Trophoblast cell (in vitro differentiated cells and primary cell): ENCODE measurements around the gene KANK2.
"Not testable (repeated sequence)": the region's sequence is repeated elsewhere in the genome, so short reads cannot be mapped to it uniquely, and the experiment has no call there.

Source experiments
- DNase-seq, 2 donors: peaks; one replicate each; pipeline ENCODE4 v3.0.0-alpha.2; 2016
- H2AFZ ChIP-seq: 2 replicates; pipeline ENCODE4 v1.6.1; 2013; ENCODE audit warnings: low read length, moderate library complexity, mild to moderate bottlenecking; ENCODE audit not compliant: insufficient read depth, poor library complexity
- H2AK5ac ChIP-seq: 2 replicates; pipeline ENCODE4 v1.6.1; 2013; ENCODE audit warnings: mild to moderate bottlenecking, low read length
- H2BK120ac ChIP-seq: 2 replicates; pipeline ENCODE4 v1.6.1; 2013; ENCODE audit warnings: low read length, mild to moderate bottlenecking, moderate library complexity; ENCODE audit not compliant: insufficient read depth, poor library complexity
- H2BK12ac ChIP-seq: 2 replicates; pipeline ENCODE4 v1.6.1; 2013; ENCODE audit warnings: mild to moderate bottlenecking, low read length, moderate library complexity
- H2BK5ac ChIP-seq: 2 replicates; pipeline ENCODE4 v1.6.1; 2013; ENCODE audit warnings: low read length, low read depth, moderate library complexity, mild to moderate bottlenecking; ENCODE audit not compliant: poor library complexity
- H3K14ac ChIP-seq: 2 replicates; pipeline ENCODE4 v1.6.1; 2013; ENCODE audit warnings: mild to moderate bottlenecking, low read length
- H3K18ac ChIP-seq: 2 replicates; pipeline ENCODE4 v1.6.1; 2013; ENCODE audit warnings: mild to moderate bottlenecking, low read length
- H3K23ac ChIP-seq: 2 replicates; pipeline ENCODE4 v1.6.1; 2013; ENCODE audit warnings: low read length
- H3K27ac ChIP-seq: 2 replicates; pipeline ENCODE4 v1.5.1; 2013; ENCODE audit warnings: low read depth, mild to moderate bottlenecking, inconsistent platforms, low read length, moderate library complexity
- H3K27me3 ChIP-seq: 2 replicates; pipeline ENCODE4 v1.6.1; 2013; ENCODE audit warnings: inconsistent platforms, mild to moderate bottlenecking, low read length, moderate library complexity; ENCODE audit not compliant: insufficient read depth
- H3K36me3 ChIP-seq, 2 experiments: 1 replicate in 1 of 2; 2 replicates in 1 of 2; pipeline ENCODE4 v1.6.1; 2013; ENCODE audit warnings: low read length in 2 of 2, mild to moderate bottlenecking in 2 of 2, moderate library complexity in 1 of 2; ENCODE audit not compliant: insufficient read depth in 2 of 2, control insufficient read depth in 1 of 2
- H3K4ac ChIP-seq: 2 replicates; pipeline ENCODE4 v1.6.1; 2013; ENCODE audit warnings: low read depth, mild to moderate bottlenecking, low read length, moderate library complexity
- H3K4me1 ChIP-seq, 2 experiments: 1 replicate in 1 of 2; 2 replicates in 1 of 2; pipeline ENCODE4 v1.6.1; 2013; ENCODE audit warnings: low read length in 2 of 2, mild to moderate bottlenecking in 2 of 2, moderate library complexity in 1 of 2; ENCODE audit not compliant: insufficient read depth in 2 of 2, control insufficient read depth in 1 of 2
- H3K4me2 ChIP-seq: 2 replicates; pipeline ENCODE4 v1.6.1; 2013; ENCODE audit warnings: inconsistent platforms, mild to moderate bottlenecking, low read length, moderate library complexity
- H3K4me3 ChIP-seq: 2 replicates; pipeline ENCODE4 v1.5.1; 2013; ENCODE audit warnings: mild to moderate bottlenecking, low read depth, low read length, inconsistent platforms
- H3K79me1 ChIP-seq: one replicate; pipeline ENCODE4 v1.6.1; 2013; ENCODE audit warnings: low read length
- H3K79me2 ChIP-seq: 2 replicates; pipeline ENCODE4 v1.6.1; 2013; ENCODE audit warnings: low read length, mild to moderate bottlenecking; ENCODE audit not compliant: control insufficient read depth, insufficient read depth, poor library complexity
- H3K9ac ChIP-seq: 2 replicates; pipeline ENCODE4 v1.6.1; 2013; ENCODE audit warnings: mild to moderate bottlenecking, low read length
- H3K9me3 ChIP-seq: 2 replicates; pipeline ENCODE4 v1.6.1; 2013; ENCODE audit warnings: low read depth, mild to moderate bottlenecking, control low read depth, inconsistent platforms, low read length; ENCODE audit not compliant: insufficient read depth
- H4K12ac ChIP-seq: 2 replicates; pipeline ENCODE4 v1.6.1; 2013; ENCODE audit warnings: low read depth, mild to moderate bottlenecking, low read length, moderate library complexity
- H4K8ac ChIP-seq: 2 replicates; pipeline ENCODE4 v1.6.1; 2013; ENCODE audit warnings: low read depth, mild to moderate bottlenecking, low read length, moderate library complexity
- H4K91ac ChIP-seq: one replicate; pipeline ENCODE4 v1.6.1; 2013; ENCODE audit warnings: low read depth, mild to moderate bottlenecking, low read length, moderate library complexity
- WGBS: extraction: QIAGEN DNeasy Blood & Tissue Kit; methylation state at CpG from one replicate; pipeline ENCODE4 v1.1.7; 2013; ENCODE audit warnings: missing lambda C conversion rate; ENCODE audit not compliant: insufficient read length, insufficient coverage; ENCODE audit errors: extremely low coverage; 5-methylcytosine and 5-hydroxymethylcytosine counted together

Gene KANK2

DNA sequence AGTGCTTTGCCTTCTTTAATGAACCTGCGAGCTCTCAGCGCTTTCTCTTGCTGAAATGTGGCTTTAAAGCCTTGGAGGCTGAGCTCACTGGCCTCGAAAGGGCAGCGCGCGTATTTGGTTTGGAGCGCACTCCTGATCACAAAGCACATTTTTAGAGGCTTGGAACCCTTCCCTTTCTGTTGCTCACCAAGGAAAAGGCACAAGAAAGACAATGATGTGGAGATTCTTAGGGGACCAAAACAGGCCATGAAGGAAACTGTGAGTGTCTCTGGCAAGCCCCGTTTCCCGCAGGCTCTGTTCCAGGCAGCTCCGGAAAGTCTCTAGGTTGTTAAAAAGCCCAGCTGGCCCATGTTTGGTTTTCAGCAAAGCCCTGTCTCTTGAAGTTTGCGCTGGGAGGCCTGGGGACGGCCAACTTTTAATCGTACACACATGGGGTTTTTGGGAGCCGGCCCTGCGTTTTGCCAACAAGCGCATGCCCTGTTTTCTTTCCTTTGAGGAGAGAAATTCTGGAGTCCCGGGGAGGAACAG, 32.4 kb downstream of the KANK2 start:
- no peak overlapping the region for H2BK120ac ChIP-seq
- H3K27ac ChIP-seq: no peak overlapping the region
- H3K79me1 ChIP-seq: no peaks in the 10 kb centered on the region
- H3K79me2 ChIP-seq: no peaks in the 10 kb centered on the region
- no peak overlapping the region for H3K23ac ChIP-seq
- no peaks in the 10 kb centered on the region for H3K4me1 ChIP-seq
- no peak overlapping the region for H2BK5ac ChIP-seq
- no peak overlapping the region for H4K8ac ChIP-seq
- H3K4ac ChIP-seq: no peak overlapping the region
- peaks cover 17 to 27% of the 10 kb centered on the region in 2 experiments for H3K36me3 ChIP-seq
- no peaks in the 10 kb centered on the region for H3K27me3 ChIP-seq
- no peak overlapping the region for H3K18ac ChIP-seq
- no peak overlapping the region for H3K14ac ChIP-seq
- H2AK5ac ChIP-seq: no peak overlapping the region
- no peak overlapping the region for H4K12ac ChIP-seq
- DNase-seq: no peak
- H3K4me3 ChIP-seq: no peak overlapping the region
- no peak overlapping the region for H2BK12ac ChIP-seq
- no peak overlapping the region for H3K4me2 ChIP-seq
- no peak overlapping the region for H3K9ac ChIP-seq
- peaks cover 2% of the 10 kb centered on the region for H3K9me3 ChIP-seq
- no CpG with 5 or more reads among the region's 17 CpGs for WGBS
- H2AFZ ChIP-seq: no peak overlapping the region
- H4K91ac ChIP-seq: no peak overlapping the region

DNA sequence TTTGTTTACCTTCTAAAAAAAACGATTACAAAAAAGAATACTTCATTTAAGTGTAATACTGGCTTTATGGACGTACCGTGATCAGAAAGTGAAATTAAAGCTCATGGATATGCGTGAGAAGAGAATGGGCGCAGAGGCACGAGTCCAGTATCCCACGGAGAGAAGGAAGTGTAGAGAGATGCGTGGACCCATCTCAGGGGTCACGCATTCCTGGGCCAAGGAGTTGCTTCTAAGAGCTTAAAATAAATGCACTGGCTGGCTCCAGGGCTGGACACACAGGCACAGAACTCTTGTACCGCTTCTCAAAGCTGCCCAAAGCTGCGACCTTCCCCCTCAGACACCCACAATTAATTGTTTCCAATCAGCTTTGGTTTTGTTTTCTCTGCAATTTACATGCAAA, 33.0 kb downstream of the KANK2 start:
- no peak overlapping the region for H4K8ac ChIP-seq
- H4K91ac ChIP-seq: no peak overlapping the region
- H3K36me3 ChIP-seq: peaks cover 13 to 23% of the 10 kb centered on the region in 2 experiments
- H3K4me3 ChIP-seq: no peak overlapping the region
- no peak overlapping the region for H2BK5ac ChIP-seq
- no peak overlapping the region for H3K4me2 ChIP-seq
- no peak overlapping the region for H3K9ac ChIP-seq
- DNase-seq: no peak
- H2BK120ac ChIP-seq: no peak overlapping the region
- no CpG with 5 or more reads among the region's 11 CpGs for WGBS
- no peak overlapping the region for H3K27ac ChIP-seq
- H2BK12ac ChIP-seq: no peak overlapping the region
- H3K27me3 ChIP-seq: no peaks in the 10 kb centered on the region
- no peak overlapping the region for H3K4ac ChIP-seq
- no peaks in the 10 kb centered on the region for H3K79me2 ChIP-seq
- H4K12ac ChIP-seq: no peak overlapping the region
- no peak overlapping the region for H3K18ac ChIP-seq
- H3K23ac ChIP-seq: no peak overlapping the region
- no peaks in the 10 kb centered on the region for H3K79me1 ChIP-seq
- no peak overlapping the region for H2AFZ ChIP-seq
- H3K4me1 ChIP-seq: no peaks in the 10 kb centered on the region
- peaks cover 2% of the 10 kb centered on the region for H3K9me3 ChIP-seq
- no peak overlapping the region for H2AK5ac ChIP-seq
- H3K14ac ChIP-seq: no peak overlapping the region

DNA sequence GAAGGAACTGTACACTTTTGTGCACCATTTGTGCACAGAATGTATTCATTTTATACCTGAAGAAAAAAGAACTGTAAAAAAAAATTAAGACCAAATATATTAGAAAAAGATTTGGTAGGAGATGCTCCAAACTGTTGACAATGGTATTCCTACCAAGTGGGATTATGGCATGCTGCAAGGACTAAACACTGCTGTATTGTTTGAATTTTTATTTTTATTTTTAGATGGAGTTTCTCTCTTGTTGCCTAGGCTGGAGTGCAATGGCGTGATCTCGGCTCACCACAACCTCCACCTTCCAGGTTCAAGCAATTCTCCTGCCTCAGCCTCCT, 36.9 kb downstream of the KANK2 start:
- H3K27me3 ChIP-seq, H4K91ac ChIP-seq, H2AFZ ChIP-seq, H3K36me3 ChIP-seq, H4K8ac ChIP-seq, H3K4ac ChIP-seq, H3K79me1 ChIP-seq, H3K9me3 ChIP-seq, H3K4me1 ChIP-seq, H2BK120ac ChIP-seq, H4K12ac ChIP-seq, H3K23ac ChIP-seq, H3K79me2 ChIP-seq, H3K4me2 ChIP-seq, DNase-seq, H2BK12ac ChIP-seq, H2BK5ac ChIP-seq, H2AK5ac ChIP-seq, H3K27ac ChIP-seq, H3K18ac ChIP-seq, H3K4me3 ChIP-seq, H3K9ac ChIP-seq, H3K14ac ChIP-seq: not testable (repeated sequence)
- no CpG with 5 or more reads among the region's 2 CpGs for WGBS

DNA sequence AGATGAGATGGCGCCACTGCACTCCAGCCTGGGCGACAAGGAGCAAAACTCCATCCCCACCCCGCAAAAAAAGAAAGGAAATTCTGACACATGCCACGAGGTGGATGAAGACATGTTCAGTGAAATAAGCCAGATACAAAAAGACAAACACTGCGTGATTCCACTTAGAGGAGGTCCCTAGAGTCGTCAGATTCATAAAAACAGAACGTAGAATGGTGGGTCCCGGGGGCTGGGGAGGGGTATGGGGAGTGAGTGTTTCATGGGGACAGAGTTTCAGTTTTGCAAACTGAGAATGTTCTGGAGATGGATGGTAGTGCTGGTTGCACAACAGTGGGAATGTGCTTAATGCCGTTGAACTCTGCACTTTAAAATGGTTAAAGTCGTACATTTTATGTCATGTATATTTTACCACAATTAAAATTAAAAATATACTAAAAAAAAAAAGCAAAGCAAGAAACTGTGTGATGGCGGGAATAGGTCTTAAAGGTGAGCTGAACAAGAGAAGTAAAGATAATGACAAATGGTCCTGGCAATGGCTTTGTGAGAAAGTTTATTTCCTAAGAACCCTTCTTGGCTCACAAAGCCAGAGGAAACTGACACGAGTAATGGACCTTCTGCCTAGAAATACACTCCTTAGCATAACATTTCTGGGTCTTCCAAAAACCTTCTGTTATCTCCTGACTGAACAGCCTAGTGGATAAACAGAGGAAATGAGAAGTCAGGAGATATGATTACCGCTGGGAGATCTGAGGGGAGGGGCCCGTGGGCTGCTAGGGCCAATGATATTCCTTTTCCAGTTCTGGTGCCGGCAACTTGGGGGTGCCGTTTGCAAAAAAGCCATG, 37.5 kb downstream of the KANK2 start:
- Histone ChIP-seq H3K18ac (no peak overlapping the region), H3K9ac (no peak overlapping the region), H3K4me2 (no peak overlapping the region), H3K4me1 (peaks cover 0 to 2% of the 10 kb centered on the region in 2 experiments), H2BK12ac (no peak overlapping the region), H3K79me1 (peaks cover 4% of the 10 kb centered on the region), H3K23ac (no peak overlapping the region), H3K9me3 (no peaks in the 10 kb centered on the region), H3K27me3 (no peaks in the 10 kb centered on the region), H4K8ac (no peak overlapping the region), H3K14ac (no peak overlapping the region), H2BK5ac (no peak overlapping the region), H4K12ac (no peak overlapping the region), H2AFZ (no peak overlapping the region), H3K79me2 (peaks cover 5% of the 10 kb centered on the region), H4K91ac (no peak overlapping the region), H2BK120ac (no peak overlapping the region), H3K36me3 (peaks cover 0 to under 1% of the 10 kb centered on the region in 2 experiments), H3K27ac (no peak overlapping the region), H3K4ac (no peak overlapping the region), H3K4me3 (no peak overlapping the region), H2AK5ac (no peak overlapping the region)
- no peak for DNase-seq
- WGBS: no CpG with 5 or more reads among the region's 16 CpGs
